Ascending aorta (tissue), 2 donors: ENCODE data around the gene PRMT2. TPM values are rescaled to one million over a fixed set of nuclear protein-coding genes. Genes with fewer than 3 reads are reported as not detected.

Source experiments
- DNase-seq, 2 donors: peaks; one replicate each; pipeline ENCODE4 v3.0.0-alpha.2; 2019; ENCODE audit warnings: low spot score in 2 of 2
- H3K27ac ChIP-seq, 2 donors: fragments of 200-600 bp; sonication (generic); one replicate each; pipeline ENCODE4 v1.5.1; 2016 to 2017; ENCODE audit warnings: mild to moderate bottlenecking in 1 of 2
- H3K27me3 ChIP-seq: fragments of 200-600 bp; sonication (generic); one replicate; pipeline ENCODE4 v1.5.1; 2017
- H3K36me3 ChIP-seq, 2 donors: fragments of 200-600 bp; sonication (generic); one replicate each; pipeline ENCODE4 v1.5.1; 2016
- H3K4me1 ChIP-seq, 2 donors: fragments of 200-600 bp; sonication (generic); one replicate each; pipeline ENCODE4 v1.5.1; 2016 to 2017; ENCODE audit warnings: mild to moderate bottlenecking in 1 of 2
- H3K4me3 ChIP-seq, 2 donors: fragments of 200-600 bp; sonication (generic); one replicate each; pipeline ENCODE4 v1.5.1; 2016 to 2017; ENCODE audit warnings: mild to moderate bottlenecking in 1 of 2
- H3K9me3 ChIP-seq, 2 donors: fragments of 200-600 bp; sonication (generic); one replicate each; pipeline ENCODE4 v1.5.1; 2016
- intact Hi-C: fragments of 100-400 bp; cut with DNase I; formaldehyde crosslinking; loops from one replicate; pipeline ENCODE4 v1.15.1; 2023
- total RNA-seq: library from RNA; depleted of rRNA; stranded (reverse); fragments of >200 nt; gene quantifications from one replicate; pipeline ENCODE4 v1.1.0, GENCODE V29; 2016
- TF ChIP-seq, protein P1 (sequence below), 3 experiments: fragments of 200-600 bp in 2 of 3; fragments of 450-650 bp in 1 of 3; sonication (generic) in 2 of 3; IDR thresholded peaks; one replicate each; pipeline ENCODE4 v1.5.1; 2016 to 2019; ENCODE audit warnings: antibody characterized with exemption in 3 of 3, mild to moderate bottlenecking in 1 of 3, moderate library complexity in 1 of 3

Gene PRMT2
- total RNA-seq, 1 donor from 2014 or later: 23.3 TPM

- peaks cover 3 to 13% of the 10 kb centered on the region in 2 donors for H3K9me3 ChIP-seq
- no peak overlapping the region for H3K4me3 ChIP-seq
- no peaks in the 10 kb centered on the region for H3K27me3 ChIP-seq
- peaks cover 72 to 80% of the 10 kb centered on the region in 2 donors for H3K36me3 ChIP-seq
- no peaks in the 10 kb centered on the region for H3K4me1 ChIP-seq
- H3K27ac ChIP-seq: no peak overlapping the region
- intact Hi-C loops: no loop called here
- TF ChIP-seq, protein P1, sequence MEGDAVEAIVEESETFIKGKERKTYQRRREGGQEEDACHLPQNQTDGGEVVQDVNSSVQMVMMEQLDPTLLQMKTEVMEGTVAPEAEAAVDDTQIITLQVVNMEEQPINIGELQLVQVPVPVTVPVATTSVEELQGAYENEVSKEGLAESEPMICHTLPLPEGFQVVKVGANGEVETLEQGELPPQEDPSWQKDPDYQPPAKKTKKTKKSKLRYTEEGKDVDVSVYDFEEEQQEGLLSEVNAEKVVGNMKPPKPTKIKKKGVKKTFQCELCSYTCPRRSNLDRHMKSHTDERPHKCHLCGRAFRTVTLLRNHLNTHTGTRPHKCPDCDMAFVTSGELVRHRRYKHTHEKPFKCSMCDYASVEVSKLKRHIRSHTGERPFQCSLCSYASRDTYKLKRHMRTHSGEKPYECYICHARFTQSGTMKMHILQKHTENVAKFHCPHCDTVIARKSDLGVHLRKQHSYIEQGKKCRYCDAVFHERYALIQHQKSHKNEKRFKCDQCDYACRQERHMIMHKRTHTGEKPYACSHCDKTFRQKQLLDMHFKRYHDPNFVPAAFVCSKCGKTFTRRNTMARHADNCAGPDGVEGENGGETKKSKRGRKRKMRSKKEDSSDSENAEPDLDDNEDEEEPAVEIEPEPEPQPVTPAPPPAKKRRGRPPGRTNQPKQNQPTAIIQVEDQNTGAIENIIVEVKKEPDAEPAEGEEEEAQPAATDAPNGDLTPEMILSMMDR (IDR thresholded peaks at IDR 0.05): no peak
- no peak for DNase-seq
These were observed 19.8 kb downstream of the PRMT2 start for GRCh38 chr21:46655230-46655629.

DNA sequence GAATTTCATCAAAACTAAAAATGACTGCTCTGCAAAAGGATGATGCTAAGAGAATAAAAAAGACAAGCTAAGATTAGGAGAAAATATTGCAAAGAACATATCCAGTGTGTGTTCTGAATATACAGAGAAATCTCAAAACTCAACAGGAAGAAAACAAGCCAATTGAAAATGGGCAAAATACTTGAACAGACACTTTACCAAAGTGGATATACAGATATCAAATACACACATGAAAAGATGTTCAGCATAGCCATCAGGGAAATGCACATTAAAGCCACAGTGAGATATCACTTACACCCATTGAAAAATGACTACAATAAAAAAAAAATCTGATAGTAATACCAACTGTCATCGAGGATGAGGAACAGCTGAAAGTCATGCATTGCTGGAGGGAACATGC lies 21.3 kb downstream of the PRMT2 start:
- no peaks in the 10 kb centered on the region for H3K4me1 ChIP-seq
- peaks cover 3 to 13% of the 10 kb centered on the region in 2 donors for H3K9me3 ChIP-seq
- TF ChIP-seq, protein P1 (IDR thresholded peaks at IDR 0.05): no peak
- no peak for DNase-seq
- peaks cover 56 to 68% of the 10 kb centered on the region in 2 donors for H3K36me3 ChIP-seq
- H3K27ac ChIP-seq: no peak overlapping the region
- H3K27me3 ChIP-seq: no peaks in the 10 kb centered on the region
- intact Hi-C loops: no loop called here
- no peak overlapping the region for H3K4me3 ChIP-seq

GRCh38 chr21:46660505-46660904 lies 25.0 kb downstream of the PRMT2 start:
- Histone ChIP-seq H3K4me3 (no peak overlapping the region), H3K9me3 (peaks cover 0 to 3% of the 10 kb centered on the region in 2 donors), H3K27me3 (no peaks in the 10 kb centered on the region), H3K36me3 (peaks cover 34 to 59% of the 10 kb centered on the region in 2 donors), H3K27ac (no peak overlapping the region), H3K4me1 (no peaks in the 10 kb centered on the region)
- TF ChIP-seq, protein P1 (IDR thresholded peaks at IDR 0.05): no peak
- no peak for DNase-seq
- intact Hi-C loops: no loop called here

- Histone ChIP-seq H3K27ac (peak overlapping the region; percentile 57 to 80), H3K36me3 (peaks cover 31 to 55% of the 10 kb centered on the region in 2 donors), H3K27me3 (no peaks in the 10 kb centered on the region), H3K4me3 (peak overlapping the region; percentile 28 to 56), H3K9me3 (no peaks in the 10 kb centered on the region), H3K4me1 (no peaks in the 10 kb centered on the region)
- TF ChIP-seq, protein P1 (IDR thresholded peaks at IDR 0.05): peak; percentile 55 to 75 (median 63)
- DNase-seq: peak in 1 of 2 donors; percentile 75
- intact Hi-C loops: no loop called here
These were observed 25.7 kb downstream of the PRMT2 start for GRCh38 chr21:46661211-46661625.

DNA sequence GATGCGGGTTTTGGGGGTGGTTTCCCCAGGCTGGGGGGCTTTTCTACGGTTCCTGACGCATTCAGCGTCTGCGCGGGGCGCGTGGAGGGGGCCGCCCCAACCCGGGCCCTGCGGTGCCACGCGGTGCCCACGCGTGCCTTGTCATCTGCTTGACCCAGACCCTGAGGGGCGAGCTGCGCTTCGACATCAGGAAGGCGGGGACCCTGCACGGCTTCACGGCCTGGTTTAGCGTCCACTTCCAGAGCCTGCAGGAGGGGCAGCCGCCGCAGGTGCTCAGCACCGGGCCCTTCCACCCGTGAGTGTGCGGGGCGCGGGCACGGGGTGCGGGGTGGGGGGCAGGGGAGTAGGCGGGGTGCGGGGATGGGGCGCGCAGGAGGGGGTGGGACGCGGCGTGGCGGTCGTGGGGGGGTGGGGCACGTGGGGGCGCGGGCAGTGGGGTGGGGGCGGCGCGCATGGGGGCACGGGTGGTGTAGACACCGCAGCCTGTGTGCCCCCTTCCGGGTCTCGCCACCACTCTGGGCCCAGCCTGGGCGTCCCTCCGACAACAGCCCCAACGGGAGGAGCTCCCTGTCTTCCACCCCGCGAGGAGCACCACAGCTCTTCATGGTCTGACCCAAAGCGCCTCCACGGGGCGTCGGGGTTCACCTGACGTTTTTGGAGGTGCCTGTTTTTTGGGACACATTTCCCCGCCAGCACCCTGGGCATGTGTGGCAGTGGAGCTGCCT lies 26.3 kb downstream of the PRMT2 start:
- H3K9me3 ChIP-seq: no peaks in the 10 kb centered on the region
- peak overlapping the region; percentile 28 to 56 for H3K4me3 ChIP-seq
- TF ChIP-seq, protein P1 (IDR thresholded peaks at IDR 0.05): no peak
- H3K27me3 ChIP-seq: no peaks in the 10 kb centered on the region
- peaks cover 26 to 49% of the 10 kb centered on the region in 2 donors for H3K36me3 ChIP-seq
- DNase-seq: no peak
- H3K27ac ChIP-seq: peak overlapping the region; percentile 57 to 80
- peaks cover 0 to under 1% of the 10 kb centered on the region in 2 donors for H3K4me1 ChIP-seq
- intact Hi-C loops: no loop called here
